Smooth muscle cell of the coronary artery (primary cell): ENCODE results near the gene DDA1. TPM values are rescaled to one million over a fixed set of nuclear protein-coding genes. Genes with fewer than 3 reads are reported as not detected.

Experiments
- total RNA-seq: library from RNA; depleted of rRNA; stranded (reverse); fragments of >200 nt; gene quantifications from 2 replicates; pipeline ENCODE4 v1.2.3, GENCODE V29; 2014; ENCODE audit warnings: low replicate concordance

DDA1 gene
- total RNA-seq = 8.4 and 34.8 TPM in 2 replicates

GRCh38 chr19:17309198-17309964, at the start of gene DDA1:
Gene DDA1 (plus strand): TSS chr19:17309563. CDS start chr19:17309655, 92 bp downstream.

GRCh38 chr19:17264641-17264979, 44.8 kb upstream of the DDA1 start, which contains the start of gene USHBP1:
Gene USHBP1 (minus strand): TSS chr19:17264745. CDS start chr19:17264299, 446 bp downstream.

GRCh38 chr19:17266975-17267788, 42.2 kb upstream of the DDA1 start, which contains the start of gene BABAM1:
Gene BABAM1 (plus strand): TSS chr19:17267443. CDS start chr19:17268807, 1,364 bp downstream.

GRCh38 chr19:17281391-17282304, 27.7 kb upstream of the DDA1 start, which contains the start of gene ANKLE1:
Gene ANKLE1 (plus strand): TSS chr19:17281901. CDS start chr19:17281921, 20 bp downstream.

GRCh38 chr19:17303167-17303939, 6.0 kb upstream of the DDA1 start, which contains the start of gene ABHD8:
Gene ABHD8 (minus strand): TSS chr19:17303425. CDS start chr19:17301616, 1,809 bp downstream.

GRCh38 chr19:17305517-17306284, 3.7 kb upstream of the DDA1 start, which contains the start of gene MRPL34:
Gene MRPL34 (plus strand): TSS chr19:17305872. CDS start chr19:17305893, 21 bp downstream.

GRCh38 chr19:17334414-17335409, 25.3 kb downstream of the DDA1 start, which contains the start of gene ANO8:
Gene ANO8 (minus strand): TSS chr19:17334855. CDS start chr19:17334670, 185 bp downstream.

GRCh38 chr19:17336872-17337674, 27.7 kb downstream of the DDA1 start, which contains the start of gene GTPBP3:
Gene GTPBP3 (plus strand): TSS chr19:17337553. CDS start chr19:17337612, 59 bp downstream.

Other genes starting within 250 kb of the DDA1 start
- gene HAUS8, start 234.1 kb upstream of the DDA1 start, total RNA-seq = 1.2 and 1.6 TPM in 2 replicates
- gene MYO9B, start 233.8 kb upstream of the DDA1 start, total RNA-seq = 43.4 and 48.0 TPM in 2 replicates
- gene USE1, start 94.2 kb upstream of the DDA1 start, total RNA-seq = 29.6 and 48.1 TPM in 2 replicates
- 0.94 and 4.0 TPM in 2 replicates for gene OCEL1, start 83.3 kb upstream of the DDA1 start, total RNA-seq
- gene NR2F6, start 63.6 kb upstream of the DDA1 start, total RNA-seq = 17.8 and 50.4 TPM in 2 replicates
- gene USHBP1, start 44.8 kb upstream of the DDA1 start, total RNA-seq = 1.1 TPM in 1 of 2 replicates, not detected in the other
- 96.8 and 107 TPM in 2 replicates for gene BABAM1, start 42.1 kb upstream of the DDA1 start, total RNA-seq
- 0.12 and 0.38 TPM in 2 replicates for gene ANKLE1, start 27.7 kb upstream of the DDA1 start, total RNA-seq
- gene ABHD8, start 6.1 kb upstream of the DDA1 start, total RNA-seq = 5.3 and 7.5 TPM in 2 replicates
- gene MRPL34, start 3.7 kb upstream of the DDA1 start, total RNA-seq = 17.9 and 27.8 TPM in 2 replicates
- gene ANO8, start 25.3 kb downstream of the DDA1 start, total RNA-seq = 3.3 and 4.8 TPM in 2 replicates
- gene GTPBP3, start 28.0 kb downstream of the DDA1 start, total RNA-seq = 7.6 and 13.2 TPM in 2 replicates
- gene PLVAP, start 67.8 kb downstream of the DDA1 start, total RNA-seq = 0.08 and 1.1 TPM in 2 replicates
- not detected in 2 replicates for gene CCDC194, start 84.6 kb downstream of the DDA1 start, total RNA-seq
- gene BST2, start 96.1 kb downstream of the DDA1 start, total RNA-seq = 7.7 and 9.0 TPM in 2 replicates
- gene MVB12A, start 110.5 kb downstream of the DDA1 start, total RNA-seq = 10.4 and 36.0 TPM in 2 replicates
- gene TMEM221, start 139.1 kb downstream of the DDA1 start, total RNA-seq = under 0.01 and 0.12 TPM in 2 replicates
- not detected in 2 replicates for gene NXNL1, start 151.4 kb downstream of the DDA1 start, total RNA-seq
- gene SLC27A1, start 161.0 kb downstream of the DDA1 start, total RNA-seq = 11.7 and 59.9 TPM in 2 replicates
- 26.0 and 53.5 TPM in 2 replicates for gene PGLS, start 202.1 kb downstream of the DDA1 start, total RNA-seq
- gene COLGALT1, start 246.1 kb downstream of the DDA1 start, total RNA-seq = 74.5 and 132 TPM in 2 replicates